Heart right ventricle (tissue), 16 donors: ENCODE measurements around the gene UNC5C. TPM values are rescaled to one million over a fixed set of nuclear protein-coding genes. Genes with fewer than 3 reads are reported as not detected.

Source experiments
- ATAC-seq, 8 donors: fragments of 200-7000 bp; cut with Tn5 transposase; one replicate each; pipeline ENCODE4 v1.9.1; 2020; ENCODE audit warnings: mild to moderate bottlenecking in 8 of 8, moderate library complexity in 8 of 8, moderate number of reproducible peaks in 1 of 8
- DNase-seq, 2 donors: peaks; one replicate each; pipeline ENCODE4 v3.0.0-alpha.2; 2020
- H3K27ac ChIP-seq, 10 donors: fragments of 200-600 bp; sonication (generic) in 2 of 10; one replicate each; pipeline versions ENCODE4 v1.5.0 to v1.8.0; 2020 to 2022; ENCODE audit warnings: mild to moderate bottlenecking in 3 of 10
- H3K27me3 ChIP-seq, 7 donors: fragments of 200-600 bp; one replicate each; pipeline ENCODE4 v1.8.0; 2021 to 2022; ENCODE audit warnings: mild to moderate bottlenecking in 2 of 7
- H3K36me3 ChIP-seq, 9 donors: fragments of 200-600 bp; sonication (generic) in 1 of 9; one replicate each; pipeline versions ENCODE4 v1.5.0 to v1.8.0; 2020 to 2022; ENCODE audit warnings: mild to moderate bottlenecking in 2 of 9
- H3K4me1 ChIP-seq, 9 donors: fragments of 200-600 bp; sonication (generic) in 1 of 9; one replicate each; pipeline versions ENCODE4 v1.5.0 to v1.8.0; 2020 to 2022; ENCODE audit warnings: mild to moderate bottlenecking in 4 of 9
- H3K4me3 ChIP-seq, 10 donors: fragments of 200-600 bp; sonication (generic) in 2 of 10; one replicate each; pipeline versions ENCODE4 v1.5.0 to v1.8.0; 2020 to 2022; ENCODE audit warnings: mild to moderate bottlenecking in 7 of 10, moderate library complexity in 2 of 10
- H3K9me3 ChIP-seq, 11 donors: fragments of 200-600 bp in 10 of 11; sonication (generic) in 2 of 11; one replicate each; pipeline versions ENCODE4 v1.5.0 to v1.8.0; 2013 to 2022; ENCODE audit warnings: mild to moderate bottlenecking in 2 of 11, control low read depth in 1 of 11, moderate library complexity in 1 of 11
- CTCF ChIP-seq, 9 donors: fragments of 200-600 bp; sonication (generic) in 2 of 9; IDR thresholded peaks; one replicate each; pipeline versions ENCODE4 v1.5.0 to v1.8.0; 2021 to 2022; ENCODE audit warnings: antibody characterized with exemption in 9 of 9, mild to moderate bottlenecking in 5 of 9, moderate library complexity in 1 of 9
- WGBS, 2 donors: extraction: QIAGEN DNeasy Blood & Tissue Kit; methylation state at CpG; one replicate each; pipeline ENCODE4 v1.1.7; 2013; ENCODE audit warnings: inconsistent platforms in 1 of 2; 5-methylcytosine and 5-hydroxymethylcytosine counted together
- intact Hi-C, 10 donors: fragments of 100-400 bp; cut with DNase I; formaldehyde crosslinking; loops; one replicate each; pipeline versions ENCODE4 v1.11.1 to v1.14.2; 2022
- polyA plus RNA-seq, 2 donors: library from polyadenylated mRNA; stranded (reverse); fragments of 200-250 nt; gene quantifications; one replicate each; pipeline ENCODE4 v1.2.3, GENCODE V29; 2013
- total RNA-seq, 10 donors: library from RNA; stranded (reverse); fragmentation: NEBNext Ultra II Directional in 3 of 10; extraction: Animal tissue kit (Norgen Biotek cat#: 25700) in 3 of 10; gene quantifications; one replicate each; pipeline versions ENCODE4 v1.2.1 to v1.2.4, GENCODE V29; 2021 to 2023
- donor health status: Arrhythmogenic right ventricular cardiomyopathy.
- donor health status: ischemic (EF 13 %, LVEDD 7.1; RV severe dilation, severe dysfunction).
- donor health status: healthy with polysubstance abuse.
- donor health status: DM: no; HTN: yes; CAD: no.
- donor health status: DM: no; HTN: no; CAD: no.
- donor health status: ischemic (EF 25% LVEDD 6.9; RV normal size, moderate dysfunction).
- donor health status: ischemic (EF 25% LVEDD 5.7; RV mildly dilated, moderate dysfunction).
- donor health status: healthy.
- donor health status: DM: yes; HTN: yes; CAD: no.
- donor health status: Ischemic cardiomyopathy.
- donor health status: ischemic (EF 35%, LVEDD 5.7; RV mildly dilated, moderate dysfunction).
- donor health status: nonischemic (EF 11% LVEDD 7.7; RV severe dilation, severe dysfunction).
- donor health status: DM: yes; HTN: yes; CAD: no.
- donor health status: PGD.
- donor health status: ischemic (EF 29% LVEDD 5.4; RV normal size, mild dysfunction).
- donor health status: nonischemic (EF 23%, LVEDD 6.1; RV moderate dilation, normal function).

The UNC5C gene
- total and polyA plus RNA-seq, 12 donors: 0.44 to 3.2 (median 1.5) TPM

- TF ChIP-seq CTCF (IDR thresholded peaks at IDR 0.05): no peak
- no peak overlapping the region for H3K27ac ChIP-seq
- WGBS, 2 donors: 80 to 87% methylated on average over 7 of the region's 7 CpGs
- intact Hi-C loops: no loop called here
- DNase-seq (no peak), ATAC-seq (no peak)
- no peaks in the 10 kb centered on the region for H3K9me3 ChIP-seq
- no peaks in the 10 kb centered on the region for H3K27me3 ChIP-seq
- H3K4me3 ChIP-seq: no peak overlapping the region
- no peaks in the 10 kb centered on the region for H3K36me3 ChIP-seq
- H3K4me1 ChIP-seq: no peaks in the 10 kb centered on the region
Observed at GRCh38 chr4:95232358-95233156, 316.2 kb downstream of the UNC5C start.

- H3K4me1 ChIP-seq: no peaks in the 10 kb centered on the region
- no peaks in the 10 kb centered on the region for H3K36me3 ChIP-seq
- no peak for TF ChIP-seq CTCF (IDR thresholded peaks at IDR 0.05)
- H3K27me3 ChIP-seq: no peaks in the 10 kb centered on the region
- H3K4me3 ChIP-seq: no peak overlapping the region
- no peak overlapping the region for H3K27ac ChIP-seq
- no peak for DNase-seq
- intact Hi-C loops: no loop called here
- no peak for ATAC-seq
- no peaks in the 10 kb centered on the region for H3K9me3 ChIP-seq
Observed at GRCh38 chr4:95231681-95232080, 317.1 kb downstream of the UNC5C start.

GRCh38 chr4:95225849-95226248, 322.9 kb downstream of the UNC5C start:
- no peaks in the 10 kb centered on the region for H3K9me3 ChIP-seq
- DNase-seq (no peak), ATAC-seq (no peak)
- WGBS, 2 donors: 94 to 95% methylated on average over 6 of the region's 6 CpGs
- H3K27ac ChIP-seq: no peak overlapping the region
- H3K27me3 ChIP-seq: no peaks in the 10 kb centered on the region
- H3K36me3 ChIP-seq: no peaks in the 10 kb centered on the region
- no peak overlapping the region for H3K4me3 ChIP-seq
- no peaks in the 10 kb centered on the region for H3K4me1 ChIP-seq
- intact Hi-C loops: no loop called here
- no peak for TF ChIP-seq CTCF (IDR thresholded peaks at IDR 0.05)

GRCh38 chr4:95224402-95224801, 324.4 kb downstream of the UNC5C start:
- intact Hi-C loops: no loop called here
- H3K36me3 ChIP-seq: no peaks in the 10 kb centered on the region
- no peak overlapping the region for H3K4me3 ChIP-seq
- ATAC-seq (no peak), DNase-seq (no peak)
- no peak for TF ChIP-seq CTCF (IDR thresholded peaks at IDR 0.05)
- H3K9me3 ChIP-seq: no peaks in the 10 kb centered on the region
- H3K27ac ChIP-seq: no peak overlapping the region
- 90 to 94% methylated on average over 3 of the region's 3 CpGs for WGBS, 2 donors
- H3K27me3 ChIP-seq: no peaks in the 10 kb centered on the region
- H3K4me1 ChIP-seq: no peaks in the 10 kb centered on the region
